Inflammatory macrophage treated with lipopolysaccharide for 4 hours (primary cell): ENCODE measurements around the gene SULT1A3.
A peak's percentile ranks its signal among the peaks of the same experiment; 100 is the strongest.
"Not testable (repeated sequence)": the region's sequence is repeated elsewhere in the genome, so short reads cannot be mapped to it uniquely, and the experiment has no call there.

Experiments used
- DNase-seq: peaks from one replicate; pipeline ENCODE4 v3.0.0-alpha.2; 2020

The SULT1A3 gene

DNA sequence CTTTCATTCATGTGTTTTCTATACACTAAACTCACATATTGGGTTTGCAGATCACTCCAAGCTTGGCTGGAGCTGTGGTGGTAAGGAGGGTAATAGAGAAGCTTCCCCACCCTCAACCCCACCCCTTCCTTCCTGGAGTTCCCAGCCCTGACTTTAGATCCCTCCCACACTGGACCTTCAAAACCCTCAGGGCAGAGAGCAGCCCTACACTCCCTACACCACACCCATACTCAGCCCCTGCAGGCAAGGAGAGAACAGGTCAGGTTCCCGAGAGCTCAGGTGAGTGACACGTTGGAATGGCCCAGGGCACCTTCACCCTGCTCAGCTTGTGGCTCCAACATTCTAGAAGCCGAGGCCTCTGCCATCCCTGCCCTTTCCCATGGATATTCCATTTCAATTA, at the start of gene SULT1A3:
Gene SULT1A3, plus strand, starts transcription at position 207 of the 400 bp plus-strand sequence. CDS start 1,474 bp downstream, outside the sequence.
- DNase-seq = not testable (repeated sequence)

DNA sequence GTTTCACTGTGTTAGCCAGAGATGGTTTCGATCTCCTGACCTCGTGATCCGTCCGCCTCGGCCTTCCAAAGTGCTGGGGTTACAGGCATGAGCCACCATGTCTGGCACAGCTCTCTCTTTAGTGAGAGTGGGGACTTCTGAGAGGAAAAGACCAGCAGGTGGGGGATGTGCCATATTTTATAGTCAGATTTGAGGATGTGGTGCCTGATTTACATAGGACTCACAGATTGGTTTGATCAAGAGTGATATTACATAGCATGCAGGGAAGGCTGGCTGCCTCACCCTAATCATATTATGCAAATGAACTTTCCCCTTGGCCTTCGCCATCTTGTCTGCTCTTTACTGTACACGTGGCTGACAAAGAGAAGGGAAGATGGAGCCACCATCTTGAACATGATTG, 48.0 kb upstream of the SULT1A3 start:
- no peak for DNase-seq

DNA sequence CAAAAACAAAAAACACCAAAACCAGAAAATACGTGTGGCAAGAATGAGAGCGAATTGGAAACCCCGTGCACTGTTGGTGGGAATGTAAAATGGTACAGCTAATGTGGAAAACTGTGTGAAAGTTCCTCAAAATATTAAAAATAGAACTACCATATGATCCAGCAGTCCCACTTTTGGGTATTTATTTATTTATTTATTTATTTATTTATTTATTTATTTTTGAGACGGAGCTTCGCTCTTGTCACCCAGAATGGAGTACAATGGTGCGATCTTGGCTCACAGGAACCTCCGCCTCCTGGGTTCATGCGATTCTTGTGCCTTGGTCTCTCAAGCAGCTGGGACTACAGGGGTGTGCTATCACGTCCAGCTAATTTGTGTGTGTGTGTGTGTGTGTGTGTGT, 46.5 kb upstream of the SULT1A3 start:
- no peak for DNase-seq

DNA sequence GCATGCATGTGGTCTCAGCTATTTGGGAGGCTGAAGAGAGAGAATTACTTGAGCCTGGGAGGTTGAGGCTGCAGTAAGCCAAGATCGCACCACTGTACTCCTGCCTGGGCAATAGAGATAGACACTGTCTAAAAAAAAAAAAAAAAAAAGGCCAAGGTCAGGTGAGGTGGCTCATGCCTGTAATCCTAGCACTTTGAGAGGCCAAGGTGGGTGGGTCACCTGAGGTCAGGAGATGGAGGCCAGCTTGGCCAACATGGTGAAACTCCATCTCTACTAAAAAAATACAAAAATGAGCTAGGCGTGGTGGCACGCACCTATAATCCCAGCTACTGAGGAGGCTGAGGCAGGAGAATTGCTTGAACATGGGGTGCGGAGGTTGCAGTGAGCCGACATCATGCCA, 43.9 kb upstream of the SULT1A3 start:
- DNase-seq = no peak

DNA sequence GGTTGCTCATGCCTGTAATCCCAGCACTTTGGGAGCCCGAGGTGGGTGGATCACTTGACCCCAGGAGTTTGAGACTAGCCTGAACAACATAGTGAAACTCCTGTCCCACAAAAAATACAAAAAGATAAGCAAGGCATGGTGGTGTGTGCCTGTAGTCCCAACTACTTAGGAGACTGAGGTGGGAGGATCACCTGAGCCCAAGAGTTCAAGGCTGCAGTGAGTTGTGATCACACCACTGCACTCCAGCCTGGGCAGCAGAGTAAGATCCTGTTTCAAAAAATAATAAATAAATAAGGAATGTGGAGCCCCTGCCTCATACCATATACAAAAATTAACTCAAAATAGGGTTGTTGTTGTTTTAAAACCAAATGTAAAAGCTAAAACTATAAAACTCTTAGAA, 41.8 kb upstream of the SULT1A3 start:
- DNase-seq = no peak

DNA sequence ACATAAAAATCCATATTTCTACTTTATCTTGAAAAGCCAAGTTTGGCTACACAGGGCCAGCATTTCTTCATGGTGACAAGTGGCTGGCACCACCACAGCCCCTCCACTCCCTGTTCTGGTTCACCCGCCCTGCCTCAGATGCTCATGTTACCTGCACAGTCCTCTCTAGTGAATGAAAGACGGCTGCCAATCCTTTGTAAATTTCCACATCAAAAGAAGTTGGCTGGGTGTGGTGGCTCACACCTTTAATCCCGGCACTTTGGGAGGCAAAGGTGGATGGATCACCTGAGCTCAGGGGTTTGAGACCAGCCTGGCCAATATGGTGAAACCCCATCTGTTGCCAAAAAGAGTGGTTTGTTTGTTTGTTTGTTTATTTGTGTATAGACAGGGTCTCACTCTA, 35.5 kb upstream of the SULT1A3 start:
- no peak for DNase-seq

DNA sequence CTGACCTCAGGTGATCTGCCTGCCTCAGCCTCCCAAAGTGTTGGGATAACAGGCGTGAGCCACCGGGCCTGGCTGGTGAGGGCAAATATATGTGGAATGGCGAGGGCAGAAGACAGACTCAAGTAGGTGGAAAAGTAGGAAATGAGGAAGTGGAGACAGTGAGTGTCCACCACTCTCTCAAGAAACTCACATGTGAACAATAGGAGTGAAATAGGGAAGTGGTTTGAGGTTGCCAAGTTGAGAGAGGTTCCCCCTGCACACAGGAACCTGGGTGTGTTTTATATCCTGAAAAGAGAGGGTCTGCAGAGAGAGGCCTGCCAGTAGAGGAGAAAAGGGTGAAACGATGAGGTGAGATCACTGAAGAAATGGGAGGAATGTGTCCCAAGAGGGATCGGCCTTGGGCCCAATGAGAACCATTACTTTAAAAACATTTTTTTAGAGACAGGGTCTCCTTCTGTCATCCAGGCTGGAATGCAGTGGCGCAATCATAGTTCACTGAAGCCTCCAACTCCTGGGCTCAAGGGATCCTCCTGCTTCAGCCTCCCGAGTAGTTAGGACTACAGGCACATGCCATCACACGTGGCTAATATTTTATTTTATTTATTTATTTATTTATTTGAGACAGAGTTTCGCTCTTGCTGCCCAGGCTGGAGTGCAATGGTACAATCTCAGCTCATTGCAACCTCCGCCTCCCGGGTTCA, 32.7 kb upstream of the SULT1A3 start:
- DNase-seq = peak; percentile 87

DNA sequence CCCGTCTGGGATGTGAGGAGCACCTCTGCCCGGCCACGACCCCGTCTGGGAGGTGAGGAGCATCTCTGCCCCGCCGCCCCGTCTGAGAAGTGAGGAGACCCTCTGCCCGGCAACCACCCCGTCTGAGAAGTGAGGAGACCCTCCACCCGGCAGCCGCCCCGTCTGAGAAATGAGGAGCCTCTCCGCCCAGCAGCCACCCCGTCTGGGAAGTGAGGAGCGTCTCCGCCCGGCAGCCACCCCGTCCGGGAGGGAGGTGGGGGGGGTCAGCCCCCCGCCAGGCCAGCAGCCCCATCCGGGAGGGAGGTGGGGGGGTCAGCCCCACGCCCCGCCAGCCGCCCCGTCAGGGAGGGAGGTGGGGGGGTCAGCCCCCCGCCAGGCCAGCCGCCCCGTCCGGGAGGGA, 30.3 kb upstream of the SULT1A3 start:
- not testable (repeated sequence) for DNase-seq

DNA sequence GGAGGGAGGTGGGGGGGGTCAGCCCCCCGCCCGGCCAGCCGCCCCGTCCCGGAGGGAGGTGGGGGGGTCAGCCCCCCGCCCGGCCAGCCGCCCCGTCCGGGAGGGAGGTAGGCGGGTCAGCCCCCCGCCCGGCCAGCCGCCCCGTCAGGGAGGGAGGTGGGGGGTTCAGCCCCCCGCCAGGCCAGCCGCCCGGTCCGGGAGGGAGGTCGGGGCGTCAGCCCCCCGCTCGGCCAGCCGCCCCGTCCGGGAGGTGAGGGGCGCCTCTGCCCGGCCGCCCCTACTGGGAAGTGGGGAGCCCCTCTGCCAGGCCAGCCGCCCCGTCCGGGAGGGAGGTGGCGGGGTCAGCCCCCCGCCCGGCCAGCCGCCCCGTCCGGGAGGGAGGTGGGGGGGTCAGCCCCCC, 29.6 kb upstream of the SULT1A3 start:
- not testable (repeated sequence) for DNase-seq

DNA sequence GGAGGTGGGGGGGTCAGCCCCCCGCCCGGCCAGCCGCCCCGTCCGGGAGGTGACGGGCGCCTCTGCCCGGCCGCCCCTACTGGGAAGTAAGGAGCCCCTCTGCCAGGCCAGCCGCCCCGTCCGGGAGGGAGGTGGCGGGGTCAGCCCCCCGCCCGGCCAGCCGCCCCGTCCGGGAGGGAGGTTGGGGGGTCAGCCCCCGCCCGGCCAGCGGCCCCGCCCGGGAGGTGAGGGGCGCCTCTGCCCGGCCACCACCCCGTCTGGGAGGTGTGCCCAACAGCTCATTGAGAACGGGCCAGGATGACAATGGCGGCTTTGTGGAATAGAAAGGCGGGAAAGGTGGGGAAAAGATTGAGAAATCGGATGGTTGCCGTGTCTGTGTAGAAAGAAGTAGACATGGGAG, 28.9 kb upstream of the SULT1A3 start:
- not testable (repeated sequence) for DNase-seq

DNA sequence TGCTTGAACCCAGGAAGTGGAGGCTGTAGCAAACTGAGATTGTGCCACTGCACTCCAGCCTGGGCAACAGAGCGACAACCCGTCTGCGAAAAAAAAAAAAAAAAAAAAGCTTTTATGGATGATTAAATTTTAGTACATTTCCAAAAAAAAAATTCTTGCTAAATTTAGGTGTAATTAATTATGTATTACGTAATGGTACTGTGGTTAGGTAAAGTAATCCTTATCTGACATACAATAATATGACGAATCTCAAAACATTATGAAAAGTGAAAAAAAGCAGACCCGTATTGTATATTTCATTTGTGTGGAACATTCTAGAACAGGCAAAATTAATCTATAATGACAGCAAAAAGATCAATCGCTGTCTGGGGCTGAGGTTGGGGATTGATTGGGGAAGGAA, 26.0 kb upstream of the SULT1A3 start:
- no peak for DNase-seq

DNA sequence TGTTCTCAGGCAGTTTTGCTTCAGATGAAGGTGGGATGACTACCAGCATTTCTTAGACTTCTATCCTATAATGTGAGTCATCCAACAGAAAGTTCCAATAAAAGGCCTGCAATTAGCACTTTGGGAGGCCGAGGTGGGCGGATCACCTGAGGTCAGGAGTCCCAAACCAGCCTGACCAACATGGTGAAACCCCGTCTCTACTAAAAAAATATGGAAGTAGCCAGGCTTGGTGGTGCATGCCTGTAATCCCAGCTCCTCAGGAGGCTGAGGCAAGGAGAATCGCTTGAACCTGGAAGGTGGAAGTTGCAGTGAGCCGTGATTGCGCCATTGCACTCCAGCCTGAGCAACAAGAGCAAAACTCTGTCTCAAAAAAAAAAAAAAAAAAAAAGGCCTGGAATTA, 22.2 kb upstream of the SULT1A3 start:
- DNase-seq = not testable (repeated sequence)

DNA sequence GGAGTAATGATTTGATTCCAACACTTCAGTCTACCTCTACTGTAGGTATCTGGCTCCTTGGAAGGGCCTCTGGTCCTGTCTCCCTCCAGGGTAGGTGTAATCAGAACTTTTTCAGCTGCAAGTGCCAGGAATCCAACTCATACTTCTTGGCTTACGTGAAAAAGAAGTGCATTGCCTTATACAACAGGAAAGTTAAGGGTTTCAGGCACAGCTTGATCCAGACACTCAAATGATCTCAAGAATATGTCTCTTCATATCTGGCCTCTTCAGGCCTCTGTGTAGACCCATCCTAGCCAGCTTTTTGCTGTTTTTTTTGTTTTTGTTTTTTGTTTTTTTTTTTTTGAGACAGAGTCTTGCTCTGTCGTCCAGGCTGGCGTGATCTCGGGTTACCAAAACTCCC, 19.9 kb upstream of the SULT1A3 start:
- no peak for DNase-seq

DNA sequence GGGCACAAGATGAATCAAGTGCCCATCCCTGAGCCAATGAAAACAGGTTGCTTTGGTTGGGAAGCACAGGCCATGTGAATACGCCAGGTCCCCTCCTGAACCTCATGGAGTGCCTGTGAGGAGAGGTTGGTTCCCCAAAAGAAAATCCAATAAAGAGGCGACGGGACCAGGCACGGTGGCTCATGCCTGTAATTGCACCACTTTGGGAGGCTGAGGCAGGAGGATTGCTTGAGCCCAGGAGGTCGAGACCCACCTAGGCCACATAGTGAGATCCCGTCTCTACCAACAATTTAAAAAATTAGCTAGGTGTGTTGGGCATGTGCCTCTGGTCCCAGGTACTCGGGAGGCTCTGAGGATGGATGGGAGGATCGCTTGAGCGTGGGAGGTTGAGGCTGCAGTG, 19.1 kb upstream of the SULT1A3 start:
- no peak for DNase-seq

DNA sequence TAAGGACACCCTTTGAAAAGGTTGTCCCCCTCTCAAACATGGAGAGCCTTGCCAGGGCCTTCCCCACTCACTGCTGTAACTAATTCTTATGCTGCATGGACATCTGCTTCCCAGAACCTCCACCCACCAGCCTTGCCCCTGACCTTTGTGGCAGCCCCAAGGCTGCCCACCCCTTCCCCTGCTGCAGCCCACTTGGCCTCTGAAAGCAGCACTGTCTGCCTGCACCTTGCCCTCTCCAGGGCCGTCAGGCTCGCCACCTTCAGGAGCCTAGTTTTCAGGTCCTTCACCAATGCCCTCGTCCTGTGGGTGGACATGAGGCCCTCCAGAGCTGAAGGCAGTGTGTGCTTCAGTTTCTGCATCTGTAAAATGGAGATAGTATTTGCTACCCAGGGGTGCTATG, 18.3 kb upstream of the SULT1A3 start:
- DNase-seq = no peak

DNA sequence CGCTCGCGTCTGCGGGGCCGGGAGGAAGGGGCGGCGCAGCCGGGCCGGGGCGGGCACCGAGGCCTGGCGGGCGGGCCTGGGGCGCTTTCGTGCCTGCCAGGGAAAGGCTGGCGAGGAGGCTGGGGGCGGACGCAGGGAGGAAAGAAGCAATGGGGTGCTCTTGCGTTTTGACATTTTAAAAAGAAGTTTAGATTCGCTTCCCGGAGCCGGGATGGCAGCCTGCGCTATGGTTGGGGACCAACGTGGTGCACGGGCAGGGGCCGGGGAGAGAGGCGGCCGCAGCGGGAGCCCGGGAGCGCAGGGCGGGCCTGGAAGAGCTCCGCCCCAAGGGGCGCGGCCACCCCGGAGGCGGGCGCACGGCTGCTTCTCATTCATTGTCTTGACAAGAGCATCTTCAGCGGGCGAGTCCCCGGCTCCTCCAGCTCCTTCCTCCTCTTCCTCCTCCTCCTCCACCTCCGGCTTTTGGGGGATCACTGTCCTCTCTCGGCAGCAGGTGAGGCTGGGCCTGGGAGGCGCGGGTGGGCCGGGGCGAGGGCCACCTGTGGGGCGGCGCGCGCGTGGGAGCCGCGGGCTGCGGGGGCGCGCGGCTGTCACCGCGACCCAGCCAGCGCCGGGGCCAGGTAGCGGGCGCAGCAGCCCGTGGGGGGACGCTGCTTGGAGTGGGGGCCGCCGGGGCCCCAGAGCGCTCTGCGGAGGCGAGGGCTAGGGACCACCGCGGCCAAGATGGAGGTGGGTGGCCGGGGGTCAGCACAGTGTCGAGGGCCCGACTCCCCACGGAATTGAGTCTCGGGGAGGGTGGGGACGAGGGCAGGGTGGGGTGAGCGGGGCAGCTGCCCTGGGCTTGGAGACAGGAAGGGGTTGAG, 15.6 kb upstream of the SULT1A3 start, which contains the start of gene CORO1A:
Gene CORO1A, plus strand, starts transcription at position 370 of the 863 bp plus-strand sequence. CDS start 1,608 bp downstream, outside the sequence.
- peak; percentile 77 for DNase-seq

DNA sequence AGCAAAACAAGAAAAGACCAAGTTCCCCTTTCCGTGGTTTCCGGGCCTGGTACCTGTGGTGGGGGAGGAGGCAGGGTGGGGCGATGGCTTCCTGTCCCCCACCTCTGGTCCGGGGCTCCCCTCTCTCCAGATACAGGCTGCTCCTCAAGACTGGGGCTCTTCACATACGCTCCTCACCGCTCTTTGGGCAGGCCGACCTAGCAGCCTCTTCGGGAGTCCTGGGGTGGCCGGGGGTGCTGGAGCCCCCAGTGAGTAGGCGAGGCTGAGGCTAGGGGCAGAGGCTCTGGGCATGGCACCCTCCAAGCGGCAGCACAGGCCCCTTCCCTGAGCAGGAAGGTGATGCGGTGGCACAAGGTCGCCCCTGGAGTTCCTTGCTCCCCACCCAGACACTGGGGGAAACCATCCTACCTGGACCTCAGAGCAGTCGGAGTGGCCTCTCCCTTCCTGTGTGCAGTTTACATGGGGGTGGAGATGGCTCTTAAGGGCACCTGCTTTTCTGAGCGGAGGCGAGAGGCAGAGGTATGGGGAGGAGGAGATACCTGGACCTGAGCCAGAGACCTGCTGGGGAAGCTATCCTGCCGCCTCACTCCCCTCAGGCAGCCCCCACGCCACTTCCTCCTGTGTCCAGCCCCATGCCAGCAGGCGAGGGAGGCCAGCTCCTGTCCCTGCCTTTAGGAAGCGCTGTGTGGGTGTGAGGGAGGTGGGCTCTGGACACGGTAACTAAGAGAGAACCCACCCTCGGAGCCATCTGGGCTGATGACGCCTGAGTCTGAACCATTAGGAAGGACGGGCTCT, 14.8 kb upstream of the SULT1A3 start:
- no peak for DNase-seq

DNA sequence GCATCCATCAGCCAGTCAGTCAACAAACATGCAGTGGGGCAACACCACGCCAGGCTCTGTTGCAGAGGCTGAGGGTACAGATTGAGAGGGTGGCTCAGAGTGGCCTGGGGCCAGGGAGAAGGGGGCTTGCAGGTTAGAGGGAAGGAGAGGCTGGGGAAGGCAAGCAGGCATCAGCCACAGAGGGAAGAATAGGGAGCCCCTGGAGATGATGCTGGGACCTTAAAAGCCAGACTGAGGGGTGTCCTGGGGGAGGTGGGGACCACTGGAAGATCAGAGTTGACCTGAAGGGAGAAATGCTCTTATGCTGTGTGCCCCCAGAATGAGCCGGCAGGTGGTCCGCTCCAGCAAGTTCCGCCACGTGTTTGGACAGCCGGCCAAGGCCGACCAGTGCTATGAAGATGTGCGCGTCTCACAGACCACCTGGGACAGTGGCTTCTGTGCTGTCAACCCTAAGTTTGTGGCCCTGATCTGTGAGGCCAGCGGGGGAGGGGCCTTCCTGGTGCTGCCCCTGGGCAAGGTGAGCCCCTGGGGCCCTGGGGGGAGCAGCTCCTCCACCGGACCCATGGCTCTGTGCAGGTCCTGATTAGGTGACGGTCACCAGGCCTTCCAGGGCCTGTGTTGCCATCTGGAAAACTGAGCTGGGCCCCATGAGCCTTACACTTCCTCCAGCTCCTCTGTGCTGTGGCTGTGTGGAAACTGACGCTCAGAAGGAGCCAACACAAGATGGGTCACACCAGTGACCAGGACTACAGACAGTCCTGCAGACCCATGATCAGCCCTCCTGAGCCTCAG, 14.0 kb upstream of the SULT1A3 start:
- DNase-seq = peak; percentile 54

DNA sequence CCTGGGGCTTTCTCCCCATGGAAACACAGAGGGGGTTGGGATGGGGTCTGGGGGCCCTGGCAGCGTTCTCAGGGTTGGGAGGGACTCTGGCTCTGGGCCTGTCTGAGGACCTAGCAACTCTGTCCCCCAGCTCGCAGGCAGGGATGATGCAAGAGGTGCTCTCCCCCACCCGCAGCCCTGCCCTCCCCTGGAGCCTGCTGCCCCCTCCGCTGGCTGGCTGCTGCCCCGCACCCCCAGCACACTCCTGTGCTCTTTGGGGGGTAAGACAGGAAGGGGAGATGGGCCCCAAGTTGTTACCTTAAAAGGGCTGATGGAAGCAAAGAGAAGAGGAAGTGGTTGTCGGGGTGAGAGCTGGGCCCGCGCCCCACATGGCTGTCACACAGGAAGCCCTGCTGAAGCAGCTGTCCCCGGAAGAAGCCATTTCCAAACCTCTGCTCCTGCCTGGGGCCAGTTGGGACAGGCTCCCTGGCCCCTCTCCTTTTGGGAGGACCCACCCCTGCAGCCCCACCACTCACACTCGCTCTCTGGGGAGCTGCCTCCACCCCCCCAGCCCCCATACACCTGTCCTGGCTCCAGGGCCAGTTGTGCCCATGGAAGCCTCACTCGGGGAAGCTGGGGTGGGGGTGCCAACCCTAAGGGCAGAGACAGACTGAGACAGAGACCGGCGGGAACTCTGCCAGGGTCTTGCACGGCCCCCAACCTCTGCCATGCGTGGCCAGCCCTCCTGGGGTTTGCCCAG, 13.2 kb upstream of the SULT1A3 start:
- peak; percentile 67 for DNase-seq

DNA sequence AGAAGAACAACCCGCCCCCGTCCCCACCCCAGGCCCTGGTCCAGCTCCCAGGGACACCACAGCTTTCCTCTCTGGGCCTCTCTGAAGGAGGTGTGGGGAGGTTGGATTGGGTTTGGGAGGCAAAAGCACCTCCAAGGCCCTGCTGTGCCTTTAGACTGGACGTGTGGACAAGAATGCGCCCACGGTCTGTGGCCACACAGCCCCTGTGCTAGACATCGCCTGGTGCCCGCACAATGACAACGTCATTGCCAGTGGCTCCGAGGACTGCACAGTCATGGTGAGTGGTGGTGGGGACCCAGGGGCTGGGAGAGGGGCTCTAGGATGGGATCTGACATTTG, 12.6 kb upstream of the SULT1A3 start:
- no peak for DNase-seq

DNA sequence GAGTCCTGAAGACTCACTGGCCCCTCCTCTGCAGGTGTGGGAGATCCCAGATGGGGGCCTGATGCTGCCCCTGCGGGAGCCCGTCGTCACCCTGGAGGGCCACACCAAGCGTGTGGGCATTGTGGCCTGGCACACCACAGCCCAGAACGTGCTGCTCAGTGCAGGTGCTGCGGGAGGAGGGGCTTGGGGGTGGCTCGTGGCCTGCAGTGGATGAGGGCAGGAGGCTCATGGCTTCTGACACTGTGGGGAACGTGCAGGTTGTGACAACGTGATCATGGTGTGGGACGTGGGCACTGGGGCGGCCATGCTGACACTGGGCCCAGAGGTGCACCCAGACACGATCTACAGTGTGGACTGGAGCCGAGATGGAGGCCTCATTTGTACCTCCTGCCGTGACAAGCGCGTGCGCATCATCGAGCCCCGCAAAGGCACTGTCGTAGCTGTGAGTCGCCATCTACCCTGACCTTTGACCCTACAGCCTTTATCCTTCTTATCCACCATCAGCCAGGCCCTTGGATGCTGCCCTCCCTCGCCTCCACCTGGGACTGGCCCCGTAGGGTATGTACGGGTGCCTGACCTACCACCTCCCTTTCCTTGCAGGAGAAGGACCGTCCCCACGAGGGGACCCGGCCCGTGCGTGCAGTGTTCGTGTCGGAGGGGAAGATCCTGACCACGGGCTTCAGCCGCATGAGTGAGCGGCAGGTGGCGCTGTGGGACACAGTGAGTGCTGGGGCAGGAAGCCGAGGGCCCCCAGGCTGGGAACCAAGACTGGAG, 12.1 kb upstream of the SULT1A3 start:
- peak; percentile 78 for DNase-seq
